H9 (cell line): ENCODE results near the gene ERP44. TPM values are rescaled to one million over a fixed set of nuclear protein-coding genes. Genes with fewer than 3 reads are reported as not detected.

Experiments
- DNase-seq: peaks from one replicate; pipeline ENCODE4 v3.0.0-alpha.2; 2017
- H2AFZ ChIP-seq: one replicate; pipeline ENCODE4 v1.6.1; 2013; ENCODE audit warnings: mild to moderate bottlenecking, low read length, control low read depth, moderate library complexity
- H2AK5ac ChIP-seq: 2 replicates; pipeline ENCODE4 v1.6.1; 2013; ENCODE audit warnings: low read length, control low read depth, mixed read lengths; ENCODE audit not compliant: insufficient read length
- H2BK120ac ChIP-seq: one replicate; pipeline ENCODE4 v1.6.1; 2013; ENCODE audit warnings: low read depth, mild to moderate bottlenecking, low read length, control low read depth, inconsistent platforms; ENCODE audit not compliant: poor library complexity, severe bottlenecking
- H2BK12ac ChIP-seq: 2 replicates; pipeline ENCODE4 v1.6.1; 2013; ENCODE audit warnings: low read length, control low read depth, mixed read lengths, low read depth; ENCODE audit not compliant: insufficient read length
- H2BK15ac ChIP-seq: 2 replicates; pipeline ENCODE4 v1.6.1; 2013; ENCODE audit warnings: low read depth, low read length, control low read depth
- H2BK20ac ChIP-seq: one replicate; pipeline ENCODE4 v1.6.1; 2013; ENCODE audit warnings: low read depth, mild to moderate bottlenecking, low read length, control low read depth, inconsistent platforms; ENCODE audit not compliant: poor library complexity, severe bottlenecking
- H2BK5ac ChIP-seq: 2 replicates; pipeline ENCODE4 v1.6.1; 2013; ENCODE audit warnings: low read length, control low read depth, mixed read lengths; ENCODE audit not compliant: insufficient read length
- H3K14ac ChIP-seq: 2 replicates; pipeline ENCODE4 v1.6.1; 2013; ENCODE audit warnings: low read length, control low read depth; ENCODE audit not compliant: insufficient read depth
- H3K18ac ChIP-seq: 2 replicates; pipeline ENCODE4 v1.6.1; 2013; ENCODE audit warnings: low read depth, mild to moderate bottlenecking, mixed read lengths, low read length, control low read depth; ENCODE audit not compliant: insufficient read length
- H3K23ac ChIP-seq: 2 replicates; pipeline ENCODE4 v1.6.1; 2013; ENCODE audit warnings: low read length, control low read depth, mixed read lengths, low read depth; ENCODE audit not compliant: insufficient read length
- H3K23me2 ChIP-seq: 2 replicates; pipeline ENCODE4 v1.6.1; 2013; ENCODE audit warnings: low read depth, mild to moderate bottlenecking, mixed read lengths, low read length, control low read depth; ENCODE audit not compliant: insufficient read length, poor library complexity, severe bottlenecking
- H3K27ac ChIP-seq: 2 replicates; pipeline ENCODE4 v1.5.1; 2013; ENCODE audit warnings: low read length, control low read depth, mixed read lengths, low read depth; ENCODE audit not compliant: insufficient read length
- H3K27me3 ChIP-seq: 2 replicates; pipeline ENCODE4 v1.6.1; 2013; ENCODE audit warnings: low read length, control low read depth, inconsistent platforms; ENCODE audit not compliant: insufficient read depth
- H3K4ac ChIP-seq: 2 replicates; pipeline ENCODE4 v1.6.1; 2013; ENCODE audit warnings: low read depth, mild to moderate bottlenecking, control low read depth, inconsistent platforms, low read length, moderate library complexity
- H3K4me1 ChIP-seq: 2 replicates; pipeline ENCODE4 v1.6.1; 2013; ENCODE audit warnings: low read length, control low read depth, inconsistent platforms; ENCODE audit not compliant: insufficient read depth
- H3K4me2 ChIP-seq: 2 replicates; pipeline ENCODE4 v1.6.1; 2013; ENCODE audit warnings: low read length, control low read depth, mixed read lengths; ENCODE audit not compliant: insufficient read length, insufficient read depth
- H3K56ac ChIP-seq: 2 replicates; pipeline ENCODE4 v1.6.1; 2013; ENCODE audit warnings: low read depth, mild to moderate bottlenecking, mixed read lengths, low read length, control low read depth; ENCODE audit not compliant: insufficient read length
- H3K79me1 ChIP-seq: 2 replicates; pipeline ENCODE4 v1.6.1; 2013; ENCODE audit warnings: low read depth, mild to moderate bottlenecking, moderate library complexity, low read length, control low read depth, inconsistent platforms; ENCODE audit not compliant: insufficient read depth, poor library complexity, severe bottlenecking
- H3K79me2 ChIP-seq: 2 replicates; pipeline ENCODE4 v1.6.1; 2013; ENCODE audit warnings: low read length, control low read depth, inconsistent platforms; ENCODE audit not compliant: insufficient read depth
- H3K9ac ChIP-seq: 2 replicates; pipeline ENCODE4 v1.6.1; 2013; ENCODE audit warnings: low read length, control low read depth, mixed read lengths; ENCODE audit not compliant: insufficient read length; ENCODE audit errors: extremely low read depth
- H3K9me3 ChIP-seq: one replicate; pipeline ENCODE4 v1.6.1; 2013; ENCODE audit warnings: low read depth, low read length, inconsistent platforms; ENCODE audit not compliant: control insufficient read depth
- H3T11ph ChIP-seq: one replicate; pipeline ENCODE4 v1.6.1; 2013; ENCODE audit warnings: mild to moderate bottlenecking, low read length, control low read depth, inconsistent platforms
- H4K20me1 ChIP-seq: one replicate; pipeline ENCODE4 v1.6.1; 2013; ENCODE audit not compliant: control insufficient read depth, insufficient read length, insufficient read depth
- H4K5ac ChIP-seq: 2 replicates; pipeline ENCODE4 v1.6.1; 2013; ENCODE audit warnings: low read depth, mild to moderate bottlenecking, mixed read lengths, low read length, control low read depth; ENCODE audit not compliant: insufficient read length
- H4K8ac ChIP-seq: replicated peaks from 2 replicates; pipeline ENCODE4 v1.6.1; 2013; ENCODE audit warnings: low read length, control low read depth, mixed read lengths, low read depth; ENCODE audit not compliant: insufficient read length
- H4K91ac ChIP-seq: 2 replicates; pipeline ENCODE4 v1.6.1; 2013; ENCODE audit warnings: low read depth, mild to moderate bottlenecking, moderate library complexity, mixed read lengths, low read length, control low read depth; ENCODE audit not compliant: insufficient read length
- H3K27ac Mint-ChIP-seq, 3 experiments: 2 replicates in 2 of 3; 3 replicates in 1 of 3; pipeline ENCODE4 v1.8.0; 2020 to 2021; ENCODE audit warnings: mixed read lengths in 3 of 3, mild to moderate bottlenecking in 1 of 3, moderate library complexity in 1 of 3
- H3K27me3 Mint-ChIP-seq: 2 replicates; pipeline ENCODE4 v1.8.0; 2021; ENCODE audit warnings: low read depth, mild to moderate bottlenecking, moderate library complexity, mixed read lengths
- H3K36me3 Mint-ChIP-seq, 3 experiments: 2 replicates in 2 of 3; 3 replicates in 1 of 3; pipeline ENCODE4 v1.8.0; 2020 to 2021; ENCODE audit warnings: low read depth in 3 of 3, mixed read lengths in 3 of 3; ENCODE audit not compliant: insufficient read depth in 1 of 3
- H3K4me1 Mint-ChIP-seq, 2 experiments: 2 replicates each; pipeline ENCODE4 v1.8.0; 2020; ENCODE audit warnings: mixed read lengths in 2 of 2
- H3K4me3 Mint-ChIP-seq, 2 experiments: 2 replicates in 1 of 2; 3 replicates in 1 of 2; pipeline ENCODE4 v1.8.0; 2020 to 2021; ENCODE audit warnings: mild to moderate bottlenecking in 2 of 2, mixed read lengths in 2 of 2, moderate library complexity in 1 of 2
- H3K9me3 Mint-ChIP-seq, 2 experiments: 2 replicates in 1 of 2; 3 replicates in 1 of 2; pipeline ENCODE4 v1.8.0; 2020; ENCODE audit warnings: mild to moderate bottlenecking in 2 of 2, mixed read lengths in 2 of 2, moderate library complexity in 1 of 2
- CTCF ChIP-seq: fragments of 200-600 bp; sonication (generic); conservative IDR thresholded peaks from 3 replicates; pipeline ENCODE4 v1.8.0; 2021; ENCODE audit warnings: antibody characterized with exemption, mild to moderate bottlenecking
- WGBS: extraction: QIAGEN DNeasy Blood & Tissue Kit; methylation state at CpG from one replicate; pipeline ENCODE4 v1.1.7; 2013; ENCODE audit warnings: missing lambda C conversion rate, low lambda C conversion rate, mixed read lengths; ENCODE audit not compliant: insufficient read length; ENCODE audit errors: extremely low coverage; 5-methylcytosine and 5-hydroxymethylcytosine counted together
- total RNA-seq: library from RNA; stranded (reverse); gene quantifications from 2 replicates; pipeline ENCODE4 v1.2.1, GENCODE V29; 2021

Gene ERP44
- total RNA-seq, 1 experiment from 2014 or later, result 15.4 TPM

GRCh38 chr9:100106616-100107015, 7.8 kb upstream of the ERP44 start:
- no peaks in the 10 kb centered on the region for H3K27me3 ChIP-seq
- Mint-ChIP-seq H3K4me3 (no peak overlapping the region), H3K36me3 (peaks cover 0 to 6% (median 0%) of the 10 kb centered on the region in 3 experiments; a peak in 1 of 7 replicates), H3K4me1 (peaks cover 14 to 15% of the 10 kb centered on the region in 2 experiments), H3K27me3 (no peaks in the 10 kb centered on the region), H3K9me3 (no peaks in the 10 kb centered on the region), H3K27ac (no peak overlapping the region)
- H3K79me2 ChIP-seq, result no peaks in the 10 kb centered on the region
- no peaks in the 10 kb centered on the region for H3K9me3 ChIP-seq
- no peak overlapping the region for H2AK5ac ChIP-seq
- no peak overlapping the region for H2BK120ac ChIP-seq
- no peak overlapping the region for H3K4ac ChIP-seq
- no peak overlapping the region for H3K14ac ChIP-seq
- no peak overlapping the region for H3K23ac ChIP-seq
- no peaks in the 10 kb centered on the region for H3K79me1 ChIP-seq
- H2BK20ac ChIP-seq, result no peak overlapping the region
- no peak overlapping the region for H3K27ac ChIP-seq
- no peak overlapping the region for H4K5ac ChIP-seq
- H2BK12ac ChIP-seq, result no peak overlapping the region
- H3K56ac ChIP-seq, result no peak overlapping the region
- no peak for DNase-seq
- H4K91ac ChIP-seq, result no peak overlapping the region
- no peak overlapping the region for H2BK5ac ChIP-seq
- no CpG with 5 or more reads among the region's 2 CpGs for WGBS
- TF ChIP-seq CTCF, result no peak
- H3T11ph ChIP-seq, result no peak overlapping the region
- H2AFZ ChIP-seq, result no peak overlapping the region
- H3K9ac ChIP-seq, result no peak overlapping the region
- H4K20me1 ChIP-seq, result no peaks in the 10 kb centered on the region
- H2BK15ac ChIP-seq, result no peak overlapping the region
- no peak overlapping the region for H3K18ac ChIP-seq
- no peaks in the 10 kb centered on the region for H3K4me1 ChIP-seq
- no peaks in the 10 kb centered on the region for H3K23me2 ChIP-seq
- no peak overlapping the region for H4K8ac ChIP-seq
- H3K4me2 ChIP-seq, result no peak overlapping the region
